NCI-H2081 (cell line): ENCODE data around the gene LLGL1.

Experiments used
- DNase-seq, 2 experiments: peaks; one replicate each; lab custom pipeline; 2025; lab: John Stamatoyannopoulos, UW

LLGL1 gene

GRCh38 chr17:18225121-18225641 lies at the start of gene LLGL1:
Gene LLGL1, plus strand, starts transcription at chr17:18225635. Its CDS starts 48 bp downstream, at chr17:18225683.
- DNase-seq = peak; percentile 83 to 90

- DNase-seq = no peak
Measured at GRCh38 chr17:18176176-18176575, 49.3 kb upstream of the LLGL1 start.

GRCh38 chr17:18177133-18177532 lies 48.3 kb upstream of the LLGL1 start:
- no peak for DNase-seq

GRCh38 chr17:18177722-18178121 lies 47.7 kb upstream of the LLGL1 start:
- DNase-seq = no peak

- DNase-seq = no peak
Measured at GRCh38 chr17:18179196-18179595, 46.2 kb upstream of the LLGL1 start.

GRCh38 chr17:18179804-18180203 lies 45.6 kb upstream of the LLGL1 start:
- DNase-seq = no peak

GRCh38 chr17:18181358-18181757 lies 44.1 kb upstream of the LLGL1 start:
- DNase-seq = no peak

GRCh38 chr17:18182110-18182977 lies 43.1 kb upstream of the LLGL1 start:
- DNase-seq = no peak

- peak; percentile 62 to 72 for DNase-seq
Measured at GRCh38 chr17:18182978-18183333, 42.5 kb upstream of the LLGL1 start.

- peak; percentile 95 to 97 for DNase-seq
Measured at GRCh38 chr17:18183334-18184142, 41.9 kb upstream of the LLGL1 start, which contains the start of gene ALKBH5. Gene ALKBH5, plus strand, starts transcription at chr17:18183828. Its CDS starts 416 bp downstream, at chr17:18184244.

- peak in 1 of 2 experiments; percentile 15 for DNase-seq
Measured at GRCh38 chr17:18184143-18185031, 41.0 kb upstream of the LLGL1 start.

GRCh38 chr17:18185391-18185790 lies 40.0 kb upstream of the LLGL1 start:
- DNase-seq = no peak

GRCh38 chr17:18185832-18186626 lies 39.4 kb upstream of the LLGL1 start:
- no peak for DNase-seq

- DNase-seq = no peak
Measured at GRCh38 chr17:18186627-18186982, 38.8 kb upstream of the LLGL1 start.

GRCh38 chr17:18187226-18187625 lies 38.2 kb upstream of the LLGL1 start:
- DNase-seq = no peak

- DNase-seq = no peak
Measured at GRCh38 chr17:18187821-18188761, 37.3 kb upstream of the LLGL1 start.

- DNase-seq = no peak
Measured at GRCh38 chr17:18190628-18191235, 34.7 kb upstream of the LLGL1 start.

GRCh38 chr17:18191236-18191667 lies 34.2 kb upstream of the LLGL1 start:
- DNase-seq = no peak

GRCh38 chr17:18191967-18192366 lies 33.5 kb upstream of the LLGL1 start:
- no peak for DNase-seq
